GM21786 (cell line): ENCODE measurements around the gene BCAS3.
"Not testable (repeated sequence)": the region's sequence is repeated elsewhere in the genome, so short reads cannot be mapped to it uniquely, and the experiment has no call there.

Experiments used
- ATAC-seq: cut with Tn5 transposase; IDR thresholded peaks from one replicate; pipeline ENCODE4 v1.9.1; 2021; ENCODE audit not compliant: unreplicated experiment

BCAS3 gene

DNA sequence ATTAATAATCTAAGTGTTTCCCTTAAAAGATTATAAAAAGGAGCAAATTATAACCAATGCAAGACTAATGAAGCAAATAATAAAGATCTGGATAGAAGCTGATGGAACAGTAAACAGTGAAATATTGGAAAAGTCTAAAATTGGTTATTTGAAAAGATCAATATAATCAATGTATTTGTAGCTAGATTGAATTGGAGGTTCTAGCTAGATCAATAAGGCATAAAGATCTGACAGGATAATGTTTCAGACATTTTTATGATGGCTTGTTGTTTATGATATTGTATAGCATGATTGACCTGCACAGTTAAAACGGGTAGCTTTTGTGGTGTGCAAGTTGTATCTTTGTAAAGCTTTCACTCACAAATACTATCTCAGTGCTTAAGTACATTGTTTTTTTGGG, 245.3 kb downstream of the BCAS3 start:
- ATAC-seq: no peak

DNA sequence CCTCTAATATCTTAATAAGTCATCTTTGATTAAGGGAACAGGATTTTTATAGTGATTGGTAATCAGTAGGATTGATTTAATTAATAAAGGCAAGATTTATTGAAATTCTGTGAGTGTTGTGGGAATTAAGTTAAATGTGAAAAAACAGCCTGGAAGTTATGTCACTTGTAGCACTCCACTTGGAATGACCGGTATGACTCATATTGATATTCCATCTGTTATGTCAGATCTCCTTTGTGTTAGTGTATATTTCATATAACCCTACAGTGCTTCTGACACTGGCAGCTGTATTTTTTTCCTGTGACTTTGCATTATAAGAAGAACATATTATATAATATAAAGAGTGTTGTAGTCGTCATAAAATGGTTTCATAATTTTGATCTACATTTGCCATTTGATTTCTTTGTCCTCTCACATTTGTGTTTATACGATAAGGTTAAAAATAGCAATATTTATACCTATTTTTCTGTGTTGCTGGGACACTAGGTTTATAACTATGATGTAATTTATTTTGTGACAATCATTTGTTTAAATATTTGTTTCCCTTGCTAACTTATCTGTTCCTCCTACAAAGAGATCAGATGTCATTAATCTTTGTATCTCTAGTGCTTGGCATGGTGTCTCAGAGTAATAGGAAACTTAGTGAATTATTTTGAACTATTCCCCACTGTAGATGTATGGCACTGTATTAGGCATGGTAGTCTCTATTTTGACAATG, 249.0 kb downstream of the BCAS3 start:
- ATAC-seq: no peak

DNA sequence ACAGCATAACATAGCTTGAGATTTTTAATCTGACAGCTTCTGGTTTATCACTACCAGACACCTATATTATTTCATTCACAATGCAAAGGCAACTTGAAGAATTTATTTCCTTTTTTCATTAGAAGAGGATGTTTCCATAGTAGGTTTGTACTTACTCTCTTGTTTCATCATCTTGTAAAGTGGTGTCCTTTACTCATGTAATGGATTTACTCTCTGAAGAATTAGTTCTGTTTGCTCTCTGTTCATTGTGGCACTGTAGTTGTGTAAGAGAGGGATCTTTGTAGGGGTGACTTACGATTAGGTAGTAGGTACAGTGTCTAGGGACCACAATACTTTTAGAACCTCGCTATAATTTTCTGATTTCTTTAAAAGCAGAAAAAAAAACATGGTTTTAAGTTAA, 256.1 kb downstream of the BCAS3 start:
- ATAC-seq: no peak

DNA sequence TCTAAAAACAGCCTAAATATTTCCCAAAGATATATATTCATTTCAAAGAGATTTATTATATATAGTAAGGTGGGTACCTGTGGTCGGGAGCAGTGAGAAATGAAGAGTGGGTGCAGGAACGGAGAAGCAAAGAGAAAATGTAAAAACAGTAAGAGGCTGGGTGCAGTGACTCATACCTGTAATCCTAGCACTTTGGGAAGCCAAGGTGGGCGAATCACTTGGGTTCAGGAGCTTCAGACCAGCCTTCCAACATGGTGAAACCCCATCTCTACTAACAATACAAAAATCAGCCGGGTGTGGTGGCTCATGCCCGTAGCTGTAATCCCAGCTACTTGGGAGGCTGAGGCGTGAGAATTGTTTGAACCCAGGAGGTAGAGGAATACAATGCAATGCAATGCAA, 257.1 kb downstream of the BCAS3 start:
- ATAC-seq: no peak

DNA sequence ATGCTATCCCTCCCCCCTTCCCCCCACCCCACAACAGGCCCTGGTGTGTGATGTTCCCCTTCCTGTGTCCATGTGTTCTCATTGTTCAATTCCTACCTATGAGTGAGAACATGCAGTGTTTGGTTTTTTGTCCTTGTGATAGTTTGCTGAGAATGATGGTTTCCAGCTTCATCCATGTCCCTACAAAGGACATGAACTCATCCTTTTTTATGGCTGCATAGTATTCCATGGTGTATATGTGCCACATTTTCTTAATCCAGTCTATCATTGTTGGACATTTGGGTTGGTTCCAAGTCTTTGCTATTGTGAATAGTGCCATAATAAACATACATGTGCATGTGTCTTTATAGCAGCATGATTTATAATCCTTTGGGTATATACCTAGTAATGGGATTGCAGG, 258.3 kb downstream of the BCAS3 start:
- not testable (repeated sequence) for ATAC-seq

DNA sequence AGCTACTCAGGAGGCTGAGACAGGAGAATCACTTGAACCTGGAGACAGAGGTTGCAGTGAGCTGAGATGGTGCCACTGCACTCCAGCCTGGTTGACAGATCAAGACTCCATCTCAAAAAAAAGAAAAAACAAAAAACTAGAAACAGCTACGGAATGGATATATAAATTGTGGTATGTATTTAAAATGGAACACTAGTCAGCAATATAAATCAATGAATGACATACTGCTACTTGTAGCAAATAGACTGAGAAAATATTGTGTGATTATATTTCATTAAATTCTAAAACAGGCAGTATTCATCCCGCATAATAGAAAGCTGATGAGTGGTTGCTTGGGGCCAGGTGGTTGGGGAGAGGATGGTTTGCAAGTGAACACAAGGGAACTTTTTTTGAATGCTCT, 261.7 kb downstream of the BCAS3 start:
- no peak for ATAC-seq

DNA sequence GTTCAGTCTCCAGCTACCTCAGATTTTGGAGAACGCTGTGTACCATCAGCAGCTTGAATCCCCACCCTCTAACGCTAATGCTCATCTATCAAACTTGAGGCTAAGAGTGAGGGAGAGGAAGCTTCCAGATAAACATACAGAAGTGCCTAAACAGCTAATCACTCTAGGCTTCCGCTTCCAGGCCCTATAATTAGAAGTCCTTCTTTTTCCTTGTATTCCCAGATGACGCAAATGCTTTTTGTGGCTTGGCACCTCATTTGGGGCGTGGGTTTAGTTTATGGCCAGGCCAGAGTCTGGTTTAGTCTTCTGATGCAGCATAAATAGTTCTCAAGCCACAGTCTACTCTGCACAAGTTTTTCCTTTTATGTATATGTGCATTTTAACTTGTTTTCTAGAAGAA, 263.4 kb downstream of the BCAS3 start:
- ATAC-seq: no peak

DNA sequence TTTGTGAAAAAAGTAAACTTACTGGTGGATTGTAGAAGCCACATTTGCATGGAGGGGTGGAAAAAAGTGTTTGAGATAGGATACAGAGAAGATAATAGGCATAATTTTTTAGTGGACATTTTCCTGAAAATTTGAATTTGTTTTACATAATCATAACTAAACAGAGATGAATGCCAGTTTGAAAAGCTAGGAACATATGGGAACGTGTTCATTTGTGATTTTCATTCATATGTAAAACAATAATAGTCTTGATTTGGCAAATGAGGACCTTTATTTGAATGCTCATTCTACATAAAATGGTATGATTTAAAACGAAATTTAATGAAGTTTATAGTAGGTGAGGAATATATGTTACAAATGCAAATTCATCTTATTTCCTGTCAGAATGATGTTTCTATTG, 263.9 kb downstream of the BCAS3 start:
- no peak for ATAC-seq

DNA sequence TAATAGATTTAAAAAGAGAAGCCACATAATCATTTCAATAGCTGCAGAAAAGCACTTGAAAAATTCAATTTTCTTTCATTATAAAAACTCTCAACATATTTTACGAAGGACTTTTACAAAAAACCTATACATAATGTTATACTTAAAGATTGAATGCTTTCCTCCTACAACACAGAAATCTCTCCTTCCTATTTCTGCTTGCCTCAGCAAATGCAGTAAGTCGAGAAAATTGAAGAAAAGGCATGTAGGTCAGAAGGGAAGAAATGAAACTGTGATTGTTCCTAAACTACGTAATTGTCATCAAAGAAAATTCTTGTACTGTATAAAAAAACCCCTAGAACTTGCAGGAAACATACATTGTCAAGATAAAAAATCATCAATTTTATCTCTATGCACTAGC, 267.1 kb downstream of the BCAS3 start:
- no peak for ATAC-seq

DNA sequence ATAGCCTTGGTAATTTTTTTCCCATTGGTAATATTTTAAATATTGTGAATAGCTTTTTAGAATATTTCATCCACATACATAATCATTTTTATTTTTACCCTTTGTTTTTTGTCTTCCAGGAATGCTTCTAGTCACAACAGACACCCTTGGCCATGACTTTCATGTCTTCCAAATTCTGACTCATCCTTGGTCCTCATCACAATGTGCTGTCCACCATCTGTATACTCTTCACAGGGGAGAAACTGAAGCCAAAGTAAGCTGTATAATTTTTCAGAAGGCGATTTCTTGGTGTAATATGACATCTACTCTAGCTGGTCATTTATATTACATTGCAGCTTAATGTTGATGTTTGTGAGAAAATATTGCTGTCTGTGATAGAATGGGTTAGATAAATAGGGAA, 269.4 kb downstream of the BCAS3 start:
- ATAC-seq: no peak

DNA sequence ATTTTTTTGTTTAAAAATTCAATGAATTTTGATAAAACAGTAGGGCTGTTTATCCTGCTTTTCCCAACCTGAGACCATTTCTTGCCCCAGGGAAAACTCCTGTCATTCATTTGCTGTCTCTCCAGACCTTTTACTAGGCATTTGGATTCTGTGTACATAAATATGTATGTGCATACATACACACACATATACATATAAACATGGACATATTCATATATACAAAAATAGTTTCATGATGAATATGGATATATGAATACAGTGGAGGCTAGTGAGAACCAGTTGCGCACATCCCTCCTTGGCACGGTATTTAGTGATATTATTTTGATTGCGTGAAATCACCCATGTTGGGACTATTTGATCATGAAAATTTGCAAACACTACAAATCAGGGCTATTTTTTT, 269.9 kb downstream of the BCAS3 start:
- no peak for ATAC-seq

DNA sequence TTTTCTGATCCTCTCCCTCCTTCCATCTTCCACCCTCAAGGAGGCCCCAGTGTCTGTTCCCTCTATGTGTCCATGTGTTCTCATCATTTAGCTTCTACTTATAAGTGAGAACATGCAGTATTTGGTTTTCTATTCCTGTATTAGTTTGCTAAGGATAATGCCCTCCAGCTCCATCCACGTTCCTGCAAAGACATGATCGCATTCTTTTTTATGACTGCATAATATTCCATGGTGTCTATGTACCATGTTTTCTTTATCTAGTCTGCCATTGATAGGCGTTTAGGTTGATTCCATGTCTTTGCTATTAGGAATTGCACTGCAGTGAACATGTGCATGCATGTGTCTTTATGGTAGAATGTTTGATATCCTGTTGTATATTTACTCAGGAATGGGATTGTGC, 275.1 kb downstream of the BCAS3 start:
- no peak for ATAC-seq

DNA sequence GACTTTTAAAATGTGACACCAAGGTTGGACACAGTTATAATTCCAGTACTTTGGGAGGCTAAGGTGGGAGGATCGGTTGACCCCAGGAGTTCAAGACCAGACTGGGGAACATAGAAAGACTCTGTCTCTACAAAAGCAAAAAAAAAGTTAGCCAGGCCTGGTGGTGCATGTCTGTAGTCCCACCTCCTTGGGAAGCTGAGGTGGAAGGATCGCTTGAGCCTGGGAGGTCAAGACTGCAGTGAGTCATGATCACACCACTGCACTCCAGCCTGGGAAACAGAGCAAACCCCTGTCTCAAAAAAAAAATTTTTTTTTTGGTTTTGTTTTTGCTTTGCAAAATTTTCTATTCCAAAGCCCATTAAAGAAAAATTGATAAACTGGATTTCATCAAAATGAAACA, 281.4 kb downstream of the BCAS3 start:
- no peak for ATAC-seq

DNA sequence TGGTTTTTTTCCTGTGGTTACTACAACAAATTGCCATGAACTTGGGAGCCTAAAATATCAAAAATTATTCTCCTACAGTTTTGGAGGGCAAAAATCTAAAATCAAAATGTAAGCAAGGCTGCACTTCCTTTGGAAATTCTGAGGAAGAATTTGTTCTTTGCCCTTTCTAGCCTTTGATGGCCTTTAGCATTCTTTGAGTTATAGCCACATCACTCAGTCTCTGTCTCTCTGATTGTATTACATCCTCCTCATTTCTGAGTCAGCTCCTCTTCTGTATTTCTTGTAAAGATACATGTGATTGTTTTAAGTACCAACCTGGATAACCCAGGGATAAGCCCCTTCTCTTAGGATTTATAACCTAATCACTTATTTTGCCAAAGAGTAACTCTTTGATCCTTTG, 282.0 kb downstream of the BCAS3 start:
- no peak for ATAC-seq

DNA sequence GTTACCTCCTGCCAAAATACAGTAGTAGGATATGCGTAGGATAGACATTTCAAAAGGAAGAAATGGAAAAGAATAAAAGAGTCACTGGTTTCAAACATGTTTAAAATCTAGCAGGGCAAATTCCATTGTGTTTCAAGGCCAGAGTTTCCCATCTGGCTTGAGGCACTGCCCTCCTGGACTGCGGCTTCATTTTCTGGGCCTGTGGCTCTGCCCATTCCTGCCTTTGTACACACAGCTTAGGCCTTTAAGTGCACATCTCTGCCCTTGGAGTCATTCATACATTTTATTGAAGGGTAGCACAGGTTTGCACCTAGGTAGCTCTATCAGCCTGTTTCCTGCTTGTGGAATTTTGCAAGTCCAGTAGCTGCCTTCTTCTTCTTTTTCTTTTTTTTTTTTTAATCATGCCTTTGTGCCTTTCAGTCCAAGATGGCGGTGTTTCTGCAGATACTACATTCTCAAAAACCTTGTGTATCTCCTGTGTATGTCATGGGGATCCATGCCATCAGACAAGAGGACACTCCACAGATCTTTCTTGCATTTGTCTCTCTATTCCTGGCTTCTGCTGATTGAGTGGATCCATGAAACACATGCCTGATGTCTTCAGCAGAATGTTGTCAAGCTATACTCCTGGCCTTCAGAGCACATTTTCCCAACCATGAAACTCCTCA, 282.9 kb downstream of the BCAS3 start:
- ATAC-seq: no peak

DNA sequence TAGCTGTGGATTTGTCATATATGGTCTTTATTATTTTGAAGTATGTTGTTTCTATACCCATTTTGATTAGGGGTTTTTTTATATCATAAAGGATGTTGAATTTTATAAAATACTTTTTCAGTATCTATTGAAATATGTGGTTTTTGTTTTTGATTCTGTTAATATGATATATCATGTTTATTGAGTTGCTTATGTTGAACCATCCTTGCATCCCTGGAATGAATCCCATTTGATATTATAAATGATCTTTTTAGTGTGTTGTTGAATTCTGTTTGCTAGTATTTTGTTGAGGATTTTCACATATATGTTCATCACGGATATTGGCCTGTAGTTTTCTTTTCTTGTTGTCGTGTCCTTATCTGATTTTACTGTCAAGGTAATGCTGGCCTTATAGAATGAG, 286.5 kb downstream of the BCAS3 start:
- no peak for ATAC-seq

DNA sequence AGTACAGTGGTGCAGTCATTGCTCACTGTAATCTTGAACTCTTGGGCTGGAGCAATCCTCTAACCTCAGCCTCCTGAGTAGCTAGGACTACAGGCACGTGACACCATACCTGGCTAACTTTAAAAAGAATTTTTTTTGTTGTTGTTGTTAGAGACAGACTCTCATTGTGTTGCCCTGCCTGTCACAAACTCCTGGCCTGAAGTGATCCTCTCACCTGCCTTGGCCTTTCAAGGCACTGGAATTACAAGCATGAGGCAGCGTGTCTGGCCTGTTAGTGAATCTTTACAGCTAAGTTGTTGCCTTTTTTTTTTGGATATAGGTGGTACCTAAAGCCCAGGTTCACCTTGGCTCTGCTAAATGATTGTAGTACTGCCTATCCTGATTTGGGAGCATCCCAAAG, 290.6 kb downstream of the BCAS3 start:
- no peak for ATAC-seq

DNA sequence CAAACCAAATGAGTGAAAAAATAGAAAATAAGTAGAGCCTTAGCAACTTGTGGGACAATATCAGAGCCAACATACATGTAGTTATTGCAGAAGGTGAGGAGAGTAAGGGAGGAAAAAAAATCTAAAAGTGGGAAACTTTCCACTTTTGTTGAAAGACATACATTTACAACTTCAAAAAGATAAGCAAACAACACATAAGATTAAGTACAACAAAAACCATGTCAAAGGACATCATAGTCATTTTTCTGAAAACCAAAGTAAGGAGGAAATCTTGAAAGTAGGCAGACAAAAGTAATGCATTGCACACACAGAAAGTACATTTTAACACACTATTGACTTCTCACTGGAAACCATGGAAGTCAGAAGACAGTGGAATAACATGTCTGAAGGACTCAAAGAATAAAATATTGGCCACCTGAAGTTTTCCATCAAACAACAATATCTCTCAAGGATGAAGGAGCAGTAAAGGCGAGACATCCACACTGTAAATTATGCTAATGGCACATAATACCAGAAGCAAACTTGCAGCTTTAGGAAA, 291.9 kb downstream of the BCAS3 start:
- no peak for ATAC-seq

DNA sequence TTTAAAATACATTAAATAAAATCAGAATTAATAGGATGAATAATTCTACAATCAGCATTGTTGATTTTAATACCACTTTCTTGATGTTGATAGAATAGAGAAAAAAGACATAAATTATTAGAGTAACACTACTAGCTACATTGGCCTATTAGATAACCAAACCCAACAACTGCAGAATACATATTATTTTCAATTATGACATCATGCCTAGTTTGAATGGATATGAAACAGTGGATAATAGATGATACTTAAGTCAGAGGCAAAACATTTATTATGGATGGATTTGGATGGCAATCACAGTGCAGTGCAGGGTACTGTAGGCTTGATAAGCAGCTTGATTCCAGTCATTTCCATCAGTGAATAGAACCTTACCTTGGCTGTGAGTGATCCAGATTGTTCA, 293.1 kb downstream of the BCAS3 start:
- no peak for ATAC-seq

DNA sequence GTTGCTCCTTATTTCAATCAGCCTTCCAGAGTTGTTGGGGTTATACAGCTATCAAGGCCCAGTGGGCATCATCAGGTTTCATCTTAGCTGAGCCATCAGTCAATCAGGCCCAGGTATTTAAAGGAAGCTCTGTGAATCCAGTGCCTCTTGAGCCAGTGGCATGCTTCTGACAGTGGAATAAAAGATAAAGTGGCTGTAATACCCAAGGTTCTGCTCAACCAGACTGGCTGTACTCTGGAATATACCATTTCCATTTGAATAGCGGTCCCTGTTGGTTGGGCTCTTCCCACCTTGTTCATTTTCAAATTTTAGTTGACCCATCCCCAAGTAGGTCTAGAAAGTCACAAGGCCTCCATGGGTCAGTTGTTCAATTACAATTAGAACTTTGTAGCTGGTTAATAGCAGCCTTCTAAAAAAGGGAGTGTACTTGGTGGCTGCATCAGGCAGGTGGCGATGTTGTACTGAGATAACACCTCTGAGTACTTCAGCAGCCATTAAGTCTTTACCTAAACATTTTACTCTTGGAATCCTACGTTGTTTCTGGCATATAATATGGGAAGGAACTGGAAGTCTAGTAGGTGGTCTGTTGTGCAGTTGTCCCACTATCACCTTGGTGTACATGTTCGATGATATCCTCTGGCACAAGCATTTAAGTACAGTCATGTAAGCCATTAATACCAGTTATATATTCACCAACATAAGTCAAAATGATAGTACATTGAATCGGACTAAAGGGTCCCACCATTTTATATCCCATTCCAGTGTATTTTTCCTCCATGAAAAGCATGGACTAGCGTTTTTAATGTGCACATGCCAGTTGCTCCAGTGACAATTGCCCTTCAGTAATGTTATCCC, 294.1 kb downstream of the BCAS3 start:
- peak; percentile 48 for ATAC-seq

DNA sequence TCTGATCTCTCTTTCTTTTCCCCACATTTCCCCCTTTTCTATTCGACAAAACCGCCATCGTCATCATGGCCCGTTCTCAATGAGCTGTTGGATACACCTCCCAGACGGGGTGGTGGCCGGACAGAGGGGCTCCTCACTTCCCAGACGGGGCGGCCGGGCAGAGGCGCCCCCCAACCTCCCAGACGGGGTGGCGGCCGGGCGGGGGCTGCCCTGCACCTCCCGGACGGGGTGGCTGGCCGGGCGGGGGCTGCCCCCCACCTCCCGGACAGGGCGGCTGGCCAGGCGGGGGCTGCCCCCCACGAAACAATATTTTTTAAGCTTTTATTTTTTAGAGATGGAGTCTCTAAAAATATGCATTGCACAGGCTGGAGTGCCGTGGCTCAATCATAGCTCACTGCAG, 299.2 kb downstream of the BCAS3 start:
- not testable (repeated sequence) for ATAC-seq

DNA sequence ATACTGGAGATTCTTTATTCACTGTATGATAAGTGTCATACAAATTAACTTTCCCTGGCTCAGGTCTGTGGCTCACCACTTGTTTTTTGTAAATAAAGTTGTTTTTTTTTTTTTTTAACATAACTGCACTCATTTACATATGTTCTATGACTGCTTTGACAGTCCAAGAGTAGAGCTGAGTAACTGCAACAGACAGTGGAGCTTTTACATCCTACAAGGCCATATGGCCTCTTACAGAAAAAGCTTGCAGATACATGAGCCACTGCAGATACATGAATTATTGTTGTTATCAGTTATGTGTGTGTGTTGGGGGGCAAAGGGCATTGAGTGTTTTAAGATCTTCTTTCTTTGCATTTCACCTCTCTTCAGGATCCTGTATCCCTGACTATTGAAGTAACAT, 311.7 kb downstream of the BCAS3 start:
- no peak for ATAC-seq
